ENCODE data around the gene CFAP54. TPM values are rescaled to one million over a fixed set of nuclear protein-coding genes. Genes with fewer than 3 reads are reported as not detected.
A peak's percentile ranks its signal among the peaks of the same experiment; 100 is the strongest.

Gene CFAP54
- polyA plus RNA-seq (2012; ENCODE audit: missing spikeins): 1.1 TPM

- peak; percentile 81 for DNase-seq (ENCODE audit: insufficient read length)
- peak; percentile 91 for FAIRE-seq
- TF ChIP-seq POLR2A (IDR thresholded peaks at IDR 0.05; ENCODE audit: low read depth, low read length) (no peak), POLR2AphosphoS5 (IDR thresholded peaks at IDR 0.05; ENCODE audit: low read depth, low read length) (no peak), TAF1 (IDR thresholded peaks at IDR 0.05; ENCODE audit: borderline replicate concordance, low read depth, low read length) (no peak)
Observed at GRCh38 chr12:96489392-96490056, at the start of gene CFAP54. CFAP54 (plus strand) TSS chr12:96489577; CDS start chr12:96489610, 33 bp downstream.

- TF ChIP-seq TAF1 (IDR thresholded peaks at IDR 0.05; ENCODE audit: borderline replicate concordance, low read depth, low read length): no peak
- TF ChIP-seq POLR2AphosphoS5 (IDR thresholded peaks at IDR 0.05; ENCODE audit: low read depth, low read length): no peak
- TF ChIP-seq POLR2A (IDR thresholded peaks at IDR 0.05; ENCODE audit: low read depth, low read length): no peak
- FAIRE-seq (no peak), DNase-seq (ENCODE audit: insufficient read length) (no peak)
Observed at GRCh38 chr12:96441816-96442215, 47.6 kb upstream of the CFAP54 start.

- TF ChIP-seq POLR2AphosphoS5 (IDR thresholded peaks at IDR 0.05; ENCODE audit: low read depth, low read length) (no peak), TAF1 (IDR thresholded peaks at IDR 0.05; ENCODE audit: borderline replicate concordance, low read depth, low read length) (no peak)
- no peak for FAIRE-seq
Observed at GRCh38 chr12:96442906-96443305, 46.5 kb upstream of the CFAP54 start.

GRCh38 chr12:96444399-96444798, 45.0 kb upstream of the CFAP54 start:
- FAIRE-seq: no peak
- no peak for TF ChIP-seq TAF1 (IDR thresholded peaks at IDR 0.05; ENCODE audit: borderline replicate concordance, low read depth, low read length)

More at GRCh38 chr12:96442906-96443305, 46.5 kb upstream of the CFAP54 start:
- no peak for DNase-seq (ENCODE audit: insufficient read length)

GRCh38 chr12:96445691-96446583, 43.4 kb upstream of the CFAP54 start:
- DNase-seq (ENCODE audit: insufficient read length) (peak; percentile 23), FAIRE-seq (peak; percentile 95)
- no peak for TF ChIP-seq TAF1 (IDR thresholded peaks at IDR 0.05; ENCODE audit: borderline replicate concordance, low read depth, low read length)
- no peak for TF ChIP-seq POLR2AphosphoS5 (IDR thresholded peaks at IDR 0.05; ENCODE audit: low read depth, low read length)
- no peak for TF ChIP-seq POLR2A (IDR thresholded peaks at IDR 0.05; ENCODE audit: low read depth, low read length)

More at GRCh38 chr12:96444399-96444798, 45.0 kb upstream of the CFAP54 start:
- no peak for DNase-seq (ENCODE audit: insufficient read length)

GRCh38 chr12:96447256-96447655, 42.1 kb upstream of the CFAP54 start:
- no peak for FAIRE-seq

GRCh38 chr12:96448300-96448699, 41.1 kb upstream of the CFAP54 start:
- TF ChIP-seq POLR2AphosphoS5 (IDR thresholded peaks at IDR 0.05; ENCODE audit: low read depth, low read length) (no peak), TAF1 (IDR thresholded peaks at IDR 0.05; ENCODE audit: borderline replicate concordance, low read depth, low read length) (no peak), POLR2A (IDR thresholded peaks at IDR 0.05; ENCODE audit: low read depth, low read length) (no peak)
- DNase-seq (ENCODE audit: insufficient read length) (no peak), FAIRE-seq (no peak)

More at GRCh38 chr12:96447256-96447655, 42.1 kb upstream of the CFAP54 start:
- TF ChIP-seq POLR2AphosphoS5 (IDR thresholded peaks at IDR 0.05; ENCODE audit: low read depth, low read length): no peak
- no peak for TF ChIP-seq POLR2A (IDR thresholded peaks at IDR 0.05; ENCODE audit: low read depth, low read length)
- no peak for TF ChIP-seq TAF1 (IDR thresholded peaks at IDR 0.05; ENCODE audit: borderline replicate concordance, low read depth, low read length)
- no peak for DNase-seq (ENCODE audit: insufficient read length)

- TF ChIP-seq POLR2A (IDR thresholded peaks at IDR 0.05; ENCODE audit: low read depth, low read length): no peak
- no peak for DNase-seq (ENCODE audit: insufficient read length)
- no peak for FAIRE-seq
Observed at GRCh38 chr12:96452261-96452922, 37.0 kb upstream of the CFAP54 start.

- TF ChIP-seq POLR2A (IDR thresholded peaks at IDR 0.05; ENCODE audit: low read depth, low read length): no peak
- no peak for TF ChIP-seq TAF1 (IDR thresholded peaks at IDR 0.05; ENCODE audit: borderline replicate concordance, low read depth, low read length)
- no peak for TF ChIP-seq POLR2AphosphoS5 (IDR thresholded peaks at IDR 0.05; ENCODE audit: low read depth, low read length)
- FAIRE-seq: no peak
Observed at GRCh38 chr12:96454396-96454795, 35.0 kb upstream of the CFAP54 start.

GRCh38 chr12:96456265-96456974, 33.0 kb upstream of the CFAP54 start:
- TF ChIP-seq POLR2AphosphoS5 (IDR thresholded peaks at IDR 0.05; ENCODE audit: low read depth, low read length): no peak
- TF ChIP-seq TAF1 (IDR thresholded peaks at IDR 0.05; ENCODE audit: borderline replicate concordance, low read depth, low read length): no peak
- no peak for TF ChIP-seq POLR2A (IDR thresholded peaks at IDR 0.05; ENCODE audit: low read depth, low read length)
- DNase-seq (ENCODE audit: insufficient read length) (peak; percentile 25), FAIRE-seq (peak; percentile 9)

More at GRCh38 chr12:96454396-96454795, 35.0 kb upstream of the CFAP54 start:
- no peak for DNase-seq (ENCODE audit: insufficient read length)
